Fibroblast of skin of scalp (primary cell): ENCODE results near the gene OLA1.

Experiments used
- DNase-seq: peaks from one replicate; pipeline ENCODE4 v3.0.0-alpha.2; 2013

OLA1 gene

DNA sequence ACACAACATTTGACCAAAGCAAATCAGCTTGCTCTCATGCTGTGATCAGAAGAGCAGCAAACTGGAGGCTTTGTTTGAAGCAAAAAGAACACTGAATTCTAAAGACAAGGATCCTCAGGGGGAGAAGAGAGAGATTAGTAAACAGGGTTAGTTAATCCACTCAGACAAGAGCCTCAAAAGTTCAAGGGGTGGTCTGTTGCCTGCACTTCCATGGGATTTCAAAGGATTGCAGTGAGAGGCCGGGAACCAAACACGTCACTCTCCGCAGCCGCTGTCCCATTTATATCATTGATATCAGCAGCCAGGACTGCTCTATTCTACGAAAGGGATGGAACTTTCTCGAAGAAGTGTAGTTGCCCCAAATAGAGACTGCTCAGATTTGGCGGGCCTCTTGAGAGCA, 185.4 kb downstream of the OLA1 start:
- DNase-seq, result no peak

DNA sequence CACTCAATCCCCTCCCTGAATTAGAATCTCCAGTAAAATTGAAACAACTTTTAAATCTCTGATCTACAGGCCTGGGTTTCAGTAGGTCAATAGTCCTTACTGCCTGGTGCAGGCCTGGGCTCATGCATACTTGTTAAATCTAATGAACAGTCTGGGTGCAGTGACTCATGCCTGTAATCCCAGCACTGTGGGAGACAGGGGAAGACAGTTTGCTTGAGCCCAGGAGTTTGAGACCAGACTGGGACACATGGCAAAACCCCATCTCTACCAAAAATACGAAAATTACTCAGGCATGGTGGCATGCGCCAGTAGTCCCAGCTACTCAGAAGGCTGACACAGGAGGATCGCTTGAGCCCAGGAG, 188.5 kb downstream of the OLA1 start:
- peak; percentile 62 for DNase-seq

DNA sequence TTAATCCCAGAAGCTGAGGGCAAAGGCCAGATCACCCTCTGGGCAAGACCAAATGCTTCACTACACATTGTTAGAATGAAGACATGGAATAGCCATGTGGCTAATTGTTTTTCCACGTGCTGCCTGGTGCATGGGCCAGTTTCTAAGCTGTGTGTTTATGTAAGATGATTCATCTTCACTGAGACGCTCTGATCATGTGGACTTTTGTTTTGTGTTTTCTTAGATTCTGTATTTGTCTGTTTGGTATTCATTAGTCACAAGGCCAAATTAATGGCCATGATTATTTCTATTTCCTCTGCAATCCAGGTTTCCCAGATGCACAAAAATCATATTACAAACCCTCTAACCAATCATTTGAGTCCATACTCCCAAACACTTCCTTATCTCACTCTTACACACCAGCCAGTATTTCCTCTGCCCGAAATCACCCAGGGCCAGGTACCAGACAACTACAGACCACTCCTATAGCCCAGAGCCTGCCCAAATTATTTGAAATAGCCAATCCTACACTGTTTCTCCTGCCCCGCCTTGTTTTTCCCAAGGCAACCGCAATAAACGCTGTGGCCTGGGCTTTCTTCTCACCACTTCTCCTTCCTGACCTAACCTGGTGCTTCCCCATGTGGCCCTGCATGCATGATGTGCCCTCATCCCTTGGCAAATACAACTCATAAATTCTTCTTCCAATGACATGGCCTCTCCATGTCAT, 189.0 kb downstream of the OLA1 start:
- peak; percentile 55 for DNase-seq

DNA sequence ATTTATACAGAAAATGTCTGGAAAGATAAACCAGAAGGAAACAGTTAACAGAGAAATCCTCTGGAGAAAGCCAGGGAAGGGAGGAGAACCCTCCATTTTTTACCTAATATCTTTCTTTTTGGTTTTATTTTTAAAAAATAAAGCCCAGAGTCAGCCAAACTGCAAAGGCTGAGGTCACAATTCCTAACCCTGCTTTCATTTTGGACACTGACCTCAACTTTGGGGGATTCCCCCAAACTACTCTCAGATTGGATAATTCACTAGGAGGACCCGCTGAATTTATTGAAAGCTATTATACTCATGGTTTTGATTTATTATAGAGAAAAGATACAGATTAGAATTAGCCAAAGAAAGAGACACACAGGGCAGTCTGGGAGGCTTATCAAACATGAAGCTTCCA, 189.9 kb downstream of the OLA1 start:
- DNase-seq, result no peak

DNA sequence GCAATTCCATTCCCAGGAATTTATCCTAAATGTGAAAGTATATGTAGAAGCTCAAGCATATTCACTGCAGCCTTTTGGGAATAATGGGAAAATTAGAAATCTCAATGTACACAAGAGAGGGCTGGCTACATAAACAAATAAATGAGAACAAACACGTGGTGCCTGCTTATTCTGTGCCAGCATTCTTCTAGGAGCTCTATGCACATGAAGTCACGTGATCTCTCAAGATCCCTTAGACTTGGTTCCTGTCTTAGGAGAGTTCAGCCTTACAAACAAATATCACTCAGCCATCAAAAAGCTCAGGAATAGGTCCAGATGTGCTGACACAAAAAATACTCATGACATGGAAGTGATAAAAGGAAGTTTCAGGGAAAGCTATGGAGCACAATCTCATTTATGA, 190.3 kb downstream of the OLA1 start:
- DNase-seq, result no peak

DNA sequence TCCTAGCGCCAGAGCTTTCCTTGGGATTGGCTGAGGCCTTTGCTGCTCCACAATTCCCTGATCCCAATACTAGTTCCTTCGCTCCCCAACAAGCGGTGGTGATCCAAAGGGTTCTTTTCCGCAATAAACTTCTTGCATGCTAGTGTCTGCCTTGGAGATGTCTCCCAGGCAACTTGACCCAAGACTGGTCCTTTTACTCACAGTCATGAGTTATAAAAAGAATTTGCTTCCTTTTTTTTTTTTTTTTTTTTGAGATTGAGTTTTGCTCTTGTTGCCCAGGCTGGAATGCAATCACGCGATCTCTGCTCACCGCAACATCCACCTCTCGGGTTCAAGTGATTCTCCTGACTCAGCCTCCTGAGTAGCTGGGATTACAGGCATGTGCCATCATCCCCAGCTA, 193.4 kb downstream of the OLA1 start:
- DNase-seq, result no peak

DNA sequence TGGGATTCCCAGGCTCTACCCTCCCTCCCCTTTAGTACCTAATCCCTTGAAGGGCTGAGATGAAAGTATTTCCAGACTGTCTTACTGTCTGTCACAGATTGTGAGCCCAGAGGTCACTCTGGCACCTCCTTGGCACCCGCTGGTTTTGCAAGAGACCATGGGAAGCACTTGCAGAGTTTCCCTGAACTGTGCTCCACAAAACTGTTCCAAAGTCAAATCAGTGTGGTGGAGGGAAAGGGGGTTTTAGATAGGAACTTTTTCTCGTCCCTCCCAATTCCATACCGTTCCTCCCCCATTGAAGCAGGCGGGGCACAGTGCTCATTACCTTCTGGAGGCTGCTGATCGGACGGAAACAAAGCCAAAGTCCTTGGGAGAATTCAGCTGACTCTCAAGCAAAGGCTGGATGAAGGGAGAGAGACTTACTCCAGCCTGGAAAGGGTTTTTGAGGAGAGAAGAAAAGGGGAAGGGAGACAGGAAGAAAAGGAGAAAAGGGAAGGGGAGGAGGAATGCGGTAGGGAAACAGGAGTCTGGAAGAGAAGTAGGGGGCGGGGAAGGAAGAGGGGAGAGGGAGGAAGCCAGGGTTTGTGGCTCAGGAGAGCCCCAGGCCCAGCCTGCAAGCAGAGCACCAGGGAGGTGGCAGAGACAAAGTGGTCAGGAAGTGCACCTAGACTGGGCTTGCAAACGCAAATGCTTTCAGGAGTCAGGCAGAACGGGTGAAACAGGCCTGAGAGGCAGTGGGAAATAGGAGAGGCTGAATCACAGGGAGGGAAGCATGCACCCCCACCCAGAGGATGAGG, 194.8 kb downstream of the OLA1 start:
- DNase-seq, result no peak

DNA sequence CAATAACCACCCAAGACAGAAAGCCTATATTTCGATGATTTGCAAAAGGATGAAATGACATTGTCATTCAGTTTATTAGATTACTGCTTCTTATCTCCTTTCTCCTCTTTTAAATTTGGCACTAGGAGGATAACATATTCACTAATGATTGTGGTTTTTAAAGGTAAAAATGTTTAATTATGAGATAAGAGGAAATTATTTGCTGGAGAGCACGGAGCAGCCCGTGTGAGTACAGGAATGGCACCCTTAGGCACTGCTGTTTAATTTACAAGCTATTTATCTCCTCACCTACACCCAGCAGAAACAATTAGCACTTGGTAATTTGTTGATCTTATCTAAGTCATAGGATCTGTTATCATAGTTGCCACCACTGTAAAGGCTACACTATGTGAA, 195.8 kb downstream of the OLA1 start:
- DNase-seq, result no peak

DNA sequence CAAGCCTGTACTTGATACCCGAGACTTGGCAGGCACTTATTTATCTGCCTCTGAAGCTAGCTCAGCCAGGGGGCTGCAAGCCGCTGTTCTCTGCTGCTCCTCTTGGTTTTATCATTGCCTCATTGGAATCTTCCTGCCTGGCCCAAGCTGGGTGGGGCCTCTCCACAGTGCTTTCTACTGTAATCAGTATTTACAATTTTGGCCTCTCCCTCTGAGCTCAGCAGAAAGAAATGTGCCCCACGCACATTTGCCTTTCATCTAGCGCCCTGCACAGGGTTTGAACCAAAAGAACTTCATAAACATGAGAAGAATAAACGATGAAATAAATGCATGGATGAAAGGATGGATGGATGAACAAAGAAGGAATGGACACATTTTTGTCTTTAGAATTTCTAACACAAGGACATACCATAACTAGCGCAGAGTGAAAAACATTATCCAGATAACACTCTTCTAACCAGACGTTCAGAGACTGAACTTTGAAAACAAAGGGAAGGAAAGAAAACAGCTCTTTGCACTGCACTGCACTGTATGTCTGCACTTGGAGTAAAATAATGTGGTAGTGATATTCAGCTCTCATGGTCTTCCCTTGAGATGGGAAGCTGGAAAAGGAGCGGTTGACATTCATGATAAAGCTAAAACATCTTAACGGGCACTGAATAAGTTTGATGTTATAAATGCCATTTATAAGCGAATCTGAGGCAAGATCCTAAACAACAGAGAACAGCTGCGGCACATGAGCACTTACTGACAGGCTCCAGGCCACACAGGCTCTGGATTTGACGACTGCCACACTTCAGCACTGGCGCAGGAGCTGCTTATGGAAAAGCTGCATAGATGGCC, 196.4 kb downstream of the OLA1 start:
- DNase-seq, result peak; percentile 65

DNA sequence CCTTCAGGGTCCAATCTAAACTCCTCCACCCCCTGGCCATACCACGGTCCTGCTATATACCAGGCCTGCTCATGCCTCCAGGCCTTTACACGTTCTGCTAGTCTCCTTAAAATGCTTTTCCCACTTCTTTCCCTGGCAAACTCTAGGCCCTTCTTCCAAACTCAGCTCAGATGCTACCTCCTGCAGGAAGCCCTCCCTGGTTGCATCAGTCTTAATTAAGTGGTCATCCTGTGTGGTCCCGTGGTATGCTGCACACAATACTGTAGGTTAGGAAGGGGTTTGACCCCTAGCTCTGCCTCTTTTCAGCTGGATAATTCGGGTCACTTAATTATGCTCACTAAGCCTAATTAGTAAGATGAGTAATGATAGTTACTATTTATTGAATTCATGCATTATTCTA, 197.3 kb downstream of the OLA1 start:
- no peak for DNase-seq

DNA sequence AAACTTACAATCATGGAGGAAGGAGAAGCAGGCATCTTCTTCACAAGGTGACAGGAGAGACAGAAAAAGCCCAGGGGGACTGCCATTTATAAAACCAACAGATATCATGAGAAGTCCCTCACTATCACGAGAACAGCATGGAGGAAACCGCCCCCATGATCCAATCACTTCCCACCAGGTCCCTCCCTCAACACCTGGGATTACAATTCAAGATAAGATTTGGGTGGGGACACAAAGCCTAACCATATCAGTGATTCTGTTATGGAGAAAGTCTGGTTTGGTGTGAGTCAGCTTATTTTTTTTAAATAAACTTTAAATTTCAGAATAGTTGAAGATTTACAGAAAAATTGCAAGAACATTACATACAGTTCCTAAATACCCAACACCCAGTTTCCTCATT, 198.4 kb downstream of the OLA1 start:
- no peak for DNase-seq

DNA sequence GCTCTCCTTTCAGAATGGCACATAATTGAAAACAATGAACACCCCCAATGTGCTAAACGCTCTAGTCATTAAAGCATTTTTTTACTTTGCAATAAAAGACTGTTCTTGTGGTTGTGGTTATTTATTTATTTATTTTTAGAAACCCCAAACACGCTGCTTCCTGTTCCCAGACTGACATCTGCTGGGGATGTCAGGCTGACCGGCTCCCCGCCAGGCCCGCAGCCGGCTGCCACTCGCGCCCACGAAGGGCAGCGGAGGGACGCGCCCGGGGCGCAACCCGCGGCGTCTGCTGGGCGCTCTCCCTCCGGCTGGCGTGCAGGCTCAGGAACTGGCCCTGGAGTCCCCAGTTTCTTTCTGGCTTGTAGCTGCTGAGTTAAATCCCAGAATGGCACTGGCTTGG, 200.1 kb downstream of the OLA1 start:
- DNase-seq, result peak; percentile 23

DNA sequence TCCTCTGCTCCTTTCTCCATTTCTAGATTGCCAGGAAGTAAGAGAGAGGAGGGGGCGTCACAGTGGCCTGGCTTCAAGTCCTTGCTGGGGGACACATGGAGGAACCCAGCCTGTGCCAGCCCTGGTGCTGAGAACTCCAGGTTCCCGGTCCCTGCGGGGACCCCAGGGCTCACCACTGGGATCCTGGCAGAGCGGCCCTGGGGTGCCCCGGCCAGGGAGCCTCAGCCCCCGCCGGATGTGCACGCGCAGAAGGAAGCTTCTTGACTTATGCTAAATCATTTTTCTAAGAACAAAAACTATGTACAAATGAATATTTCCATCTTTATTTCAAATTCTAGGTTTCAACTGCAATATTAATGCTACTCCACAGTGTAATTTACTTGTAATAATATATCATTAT, 200.6 kb downstream of the OLA1 start:
- no peak for DNase-seq

DNA sequence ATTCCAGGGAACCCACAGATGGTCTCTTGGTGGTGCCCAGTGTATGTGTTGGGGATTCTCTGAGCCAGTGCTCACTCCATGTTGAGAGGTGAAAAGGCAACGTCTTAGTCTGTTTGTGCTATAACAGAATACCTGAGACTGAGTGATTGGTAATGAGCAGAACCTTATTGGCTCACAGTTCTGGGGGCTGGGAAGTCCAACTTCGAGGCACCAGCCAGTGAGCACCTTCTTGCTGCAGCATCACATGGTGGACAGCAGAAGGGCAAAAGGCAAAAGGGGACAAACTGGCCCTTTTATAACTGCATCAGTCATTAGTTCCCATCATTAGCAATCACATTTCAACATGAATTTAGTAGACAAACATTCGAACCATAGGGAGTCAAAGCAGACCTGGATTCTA, 202.2 kb downstream of the OLA1 start:
- DNase-seq, result no peak

DNA sequence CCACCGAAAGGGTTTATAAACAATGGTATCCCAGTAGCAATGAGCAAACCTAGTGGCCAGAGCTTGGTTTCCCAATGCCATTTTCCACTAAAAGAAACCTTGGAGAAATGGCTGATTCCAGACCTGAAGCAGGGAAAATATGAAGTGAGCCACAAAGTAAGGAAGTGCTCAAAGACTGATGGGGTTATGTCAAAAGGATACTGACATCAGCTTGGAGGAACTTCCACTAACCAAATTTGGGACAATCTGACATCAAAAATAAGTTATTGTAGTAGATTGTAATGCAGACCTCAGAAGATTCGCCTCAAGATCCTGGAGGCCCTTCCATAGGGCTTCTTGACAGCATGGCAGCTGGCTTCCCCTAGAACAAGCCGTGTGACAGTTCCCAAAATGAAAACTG, 203.8 kb downstream of the OLA1 start:
- no peak for DNase-seq

DNA sequence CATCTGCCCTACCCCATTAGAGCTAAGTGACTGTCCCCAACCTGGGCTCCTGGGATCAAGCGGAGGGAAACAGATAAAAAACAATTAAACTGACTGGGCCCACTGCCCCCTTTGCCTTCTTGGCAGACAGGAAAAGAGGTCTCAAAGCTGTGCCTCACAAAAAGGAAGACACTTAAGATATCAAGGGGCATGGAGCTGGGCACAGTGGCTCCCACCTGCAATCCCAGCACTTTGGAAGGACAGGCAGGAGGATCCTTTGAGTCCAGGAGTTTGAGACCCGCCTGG, 208.0 kb downstream of the OLA1 start:
- DNase-seq, result no peak

DNA sequence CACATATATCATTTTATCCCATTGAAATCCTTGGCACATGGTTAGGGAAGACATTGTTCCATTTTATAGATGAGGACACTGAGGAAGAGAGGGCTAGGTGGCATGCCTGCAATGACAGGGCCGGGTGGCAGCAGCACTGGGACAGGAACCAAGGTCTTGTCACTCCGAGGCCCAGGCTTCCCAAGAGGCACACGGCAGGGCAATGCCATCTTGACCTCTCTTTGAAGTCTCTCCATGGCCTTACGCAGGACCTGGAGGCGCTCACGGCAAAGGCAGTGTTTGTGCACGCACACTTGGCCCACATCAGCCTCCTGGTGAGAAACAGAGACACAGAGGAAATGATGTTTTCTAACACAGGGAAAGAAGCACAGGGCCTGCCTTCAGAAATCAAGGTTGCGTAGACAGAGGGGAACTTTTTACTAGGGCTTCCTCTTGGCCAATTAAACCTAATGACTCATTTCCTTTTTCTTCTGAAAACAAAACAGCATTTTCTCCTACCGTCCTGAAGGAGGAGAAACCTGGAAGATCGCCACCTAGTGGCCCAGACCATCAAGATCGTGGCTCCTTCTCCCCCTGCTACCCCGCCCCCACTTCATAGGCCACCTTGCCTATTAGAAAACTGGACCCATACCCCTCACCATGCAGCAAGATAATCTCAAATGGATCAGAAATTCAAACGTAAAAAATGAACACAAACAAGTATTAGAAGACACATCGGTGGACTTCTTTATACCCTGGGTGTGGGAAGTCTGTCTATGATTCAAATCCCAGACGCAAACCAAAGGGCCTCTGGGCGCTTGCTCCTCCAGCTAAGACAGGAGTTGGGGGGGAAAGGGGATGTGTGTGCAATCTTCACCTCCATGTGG, 208.5 kb downstream of the OLA1 start:
- peak; percentile 93 for DNase-seq

DNA sequence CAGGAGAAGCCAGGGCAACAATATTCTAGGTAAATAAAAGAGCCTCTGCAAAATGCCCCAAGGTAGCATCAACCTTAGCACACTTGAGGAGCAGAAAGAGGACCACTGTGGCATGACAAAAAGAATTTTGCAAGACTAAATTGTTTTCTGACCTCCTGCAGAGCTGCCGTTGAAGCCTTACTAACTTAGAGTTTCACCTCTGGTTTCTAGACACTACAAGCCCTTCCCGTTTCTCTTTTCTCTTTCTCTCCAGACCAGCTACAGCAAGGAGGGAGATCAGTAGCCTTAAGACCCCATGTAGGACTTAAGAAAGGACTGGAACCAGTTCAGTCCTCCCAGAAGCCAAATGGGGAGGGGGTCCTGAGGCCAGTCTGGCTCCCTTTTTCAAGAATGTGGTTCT, 209.9 kb downstream of the OLA1 start:
- no peak for DNase-seq

DNA sequence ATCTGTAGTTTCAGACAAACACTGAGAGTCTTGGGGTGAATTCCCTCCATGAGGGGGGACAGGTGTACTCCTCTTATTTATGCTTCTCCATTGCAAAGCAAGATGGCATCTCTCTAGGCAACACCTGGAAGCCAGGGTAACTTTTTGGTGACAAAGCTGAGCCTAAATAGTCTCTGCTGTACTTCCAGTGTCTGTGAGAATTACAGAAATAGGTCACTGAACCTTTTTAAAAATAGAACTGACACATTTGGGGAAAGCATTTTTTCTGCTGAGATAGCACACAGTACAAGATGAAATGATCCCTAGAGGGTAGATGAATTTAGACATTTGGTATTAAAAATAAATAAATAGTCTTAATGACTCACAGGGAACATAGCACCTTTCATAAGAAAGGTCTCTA, 211.5 kb downstream of the OLA1 start:
- DNase-seq, result no peak

DNA sequence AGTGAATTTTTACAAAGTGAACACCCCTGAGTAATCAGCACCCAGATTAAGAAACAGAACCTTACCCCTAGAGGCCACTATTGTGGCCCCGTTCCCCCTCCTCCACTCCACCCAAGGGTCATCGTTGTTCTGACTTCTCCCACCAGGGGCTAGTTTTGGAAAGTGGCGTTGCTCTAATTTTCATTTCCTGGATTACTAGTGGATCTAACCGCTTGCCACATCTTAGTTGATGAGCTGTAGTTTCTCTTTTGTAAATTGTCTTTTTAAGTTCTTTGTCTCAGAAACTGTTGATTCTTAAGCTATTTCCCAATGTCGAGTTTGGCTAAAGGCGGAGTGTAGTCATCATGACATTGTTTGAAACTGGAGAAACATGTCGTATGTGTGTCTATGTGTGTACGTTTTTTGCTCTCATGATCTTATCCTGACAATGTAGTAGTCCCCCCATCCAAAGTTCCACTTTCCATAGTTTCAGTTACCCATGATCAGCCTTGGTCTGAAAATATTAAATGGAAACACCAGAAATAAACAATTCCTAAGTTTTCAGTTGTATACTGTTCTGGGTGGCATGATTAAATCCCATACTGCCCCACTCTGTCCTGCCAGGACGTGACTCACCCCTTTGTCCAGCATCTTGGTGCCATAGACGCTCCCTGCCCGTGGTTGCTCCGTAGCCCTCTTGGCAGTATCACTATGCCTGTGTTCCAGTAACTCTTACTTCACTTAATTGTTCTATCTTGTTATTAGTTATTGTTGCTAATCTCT, 212.2 kb downstream of the OLA1 start:
- no peak for DNase-seq

DNA sequence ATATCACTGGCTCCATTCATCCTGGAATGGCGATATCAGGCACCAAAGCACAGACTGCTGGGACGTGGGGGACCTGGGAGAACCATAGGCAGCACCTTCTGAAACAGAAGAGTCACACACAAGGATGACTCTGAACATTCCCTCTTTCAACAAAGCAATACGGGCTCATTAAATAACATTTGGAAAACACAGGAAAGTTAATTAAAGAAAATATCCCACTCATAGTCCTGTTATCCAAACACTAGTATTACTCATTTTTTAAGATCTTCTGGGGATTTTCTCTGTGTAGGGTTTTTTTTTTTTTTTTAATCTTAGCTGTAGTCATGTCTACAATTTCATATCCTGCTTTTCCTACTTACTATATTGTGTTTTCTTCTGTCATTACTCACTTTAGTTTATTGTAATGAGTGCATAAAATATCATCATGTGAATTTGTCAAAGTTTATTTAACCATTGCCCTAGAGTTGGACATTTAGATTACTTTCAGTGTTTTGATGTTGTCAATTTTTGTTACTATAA, 213.2 kb downstream of the OLA1 start:
- DNase-seq, result peak; percentile 42

DNA sequence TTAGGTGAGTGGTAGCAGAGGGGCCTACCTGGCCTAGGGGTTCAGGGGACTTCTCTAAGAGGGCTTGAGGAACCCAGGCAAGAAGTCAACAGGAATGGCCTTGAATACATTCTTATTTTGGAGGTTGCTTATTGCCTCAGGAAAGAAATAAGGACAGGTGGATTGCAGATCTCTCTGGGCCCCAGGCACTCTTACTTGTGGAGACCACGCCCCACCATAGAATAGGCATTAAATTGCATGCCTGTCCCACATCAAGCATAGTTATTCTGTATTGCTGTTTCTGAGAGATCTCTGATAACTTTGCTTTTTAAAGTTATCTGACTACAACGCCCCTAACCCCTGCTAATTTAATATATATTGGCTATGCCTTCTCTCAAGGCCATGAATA, 215.2 kb downstream of the OLA1 start:
- DNase-seq, result no peak
